ENCODE measurements around the gene NMU.
A peak's percentile ranks its signal among the peaks of the same experiment; 100 is the strongest.

The NMU gene

DNA sequence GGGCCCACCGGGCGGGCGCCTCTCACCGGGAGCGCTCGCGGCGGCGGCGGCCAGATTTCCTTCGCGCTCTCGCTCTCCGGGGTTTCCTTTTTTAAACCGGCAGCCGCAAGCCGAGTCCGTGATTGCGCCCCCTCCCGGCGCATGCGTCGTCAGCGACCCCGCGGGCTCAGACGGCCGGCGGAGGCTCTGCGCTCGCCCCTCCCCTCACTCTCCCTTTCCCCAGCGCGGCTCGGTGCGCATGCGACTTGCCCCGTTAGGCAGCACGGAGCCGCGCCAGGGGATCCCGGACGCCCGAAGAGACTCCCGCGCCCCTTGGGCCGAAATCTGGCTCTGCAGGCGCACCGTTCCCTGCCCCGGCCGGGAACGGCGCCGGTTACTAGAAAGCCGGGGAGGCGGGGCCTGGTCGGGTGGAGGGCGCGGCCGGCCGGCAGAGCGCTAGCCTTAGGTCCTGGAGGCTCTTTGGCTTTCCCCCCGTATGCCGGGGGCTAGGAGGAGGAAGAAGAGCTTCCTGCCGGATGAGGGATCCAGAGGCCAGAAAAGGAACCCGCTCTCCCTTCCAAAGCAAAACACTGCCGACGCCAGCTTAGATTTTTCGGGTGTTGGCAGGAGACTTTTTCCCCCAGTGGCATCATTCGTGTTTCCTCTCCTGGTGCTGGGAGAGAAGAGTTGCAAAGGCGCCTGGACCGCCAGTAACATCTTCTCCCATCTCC, 89.2 kb downstream of the NMU start, which contains the start of gene CLOCK:
Gene CLOCK (minus strand): TSS at position 154 of the 710 bp plus-strand sequence. CDS start 64,124 bp downstream, outside the sequence.
- Histone ChIP-seq H3K4me2 (ENCODE audit: low read depth, low read length) (peak within 1 kb of the TSS; percentile 91), H3K4me1 (ENCODE audit: low read length) (peaks cover 9% of the 10 kb centered on the region), H3K27ac (ENCODE audit: low read length) (peak within 1 kb of the TSS; percentile 86), H3K9ac (ENCODE audit: low read length) (peak within 1 kb of the TSS; percentile 78), H3K27me3 (replicated peaks; ENCODE audit: insufficient read depth, low read length) (no peaks in the 10 kb centered on the region), H3K36me3 (replicated peaks; ENCODE audit: insufficient read depth, low read length) (no peaks in the 10 kb centered on the region), H3K4me3 (ENCODE audit: low read length) (peak within 1 kb of the TSS; percentile 74), H3F3A (ENCODE audit: insufficient read depth, low read length) (peaks cover 23% of the 10 kb centered on the region), H2AFZ (ENCODE audit: low read length) (peak within 1 kb of the TSS; percentile 90), H4K20me1 (ENCODE audit: insufficient read depth, low read length) (no peaks in the 10 kb centered on the region), H3K9me2 (replicated peaks; ENCODE audit: insufficient read depth, low read length) (no peaks in the 10 kb centered on the region), H3K79me2 (ENCODE audit: low read length) (peaks cover 34% of the 10 kb centered on the region), H3K9me3 (replicated peaks; ENCODE audit: insufficient read depth, low read length) (no peaks in the 10 kb centered on the region)
- peak; percentile 87 for DNase-seq
- TF ChIP-seq CTCF (IDR thresholded peaks at IDR 0.05; ENCODE audit: low read length) (peak; percentile 38), EZH2phosphoT487 (IDR thresholded peaks at IDR 0.05; ENCODE audit: low read length) (no peak)

DNA sequence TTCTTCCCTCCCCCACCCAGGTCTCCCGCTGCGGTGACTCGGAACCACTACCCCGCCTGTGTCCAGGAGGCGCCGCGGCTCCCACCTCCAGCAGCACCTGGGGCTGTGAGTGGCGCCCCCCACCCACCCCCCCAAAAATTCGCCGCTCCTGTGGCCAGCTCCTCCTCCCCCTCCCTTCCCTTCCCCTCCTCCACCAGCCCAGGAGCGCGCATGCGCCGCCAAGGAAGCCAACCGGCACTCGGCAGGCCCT, 89.7 kb downstream of the NMU start:
- peaks cover 9% of the 10 kb centered on the region for H3K4me1 ChIP-seq (ENCODE audit: low read length)
- TF ChIP-seq CTCF (IDR thresholded peaks at IDR 0.05; ENCODE audit: low read length) = no peak
- no peak for TF ChIP-seq EZH2 (optimal IDR thresholded peaks at IDR 0.05; ENCODE audit: low read depth, low read length)
- no peak for TF ChIP-seq EZH2phosphoT487 (IDR thresholded peaks at IDR 0.05; ENCODE audit: low read length)
- H3K36me3 ChIP-seq (replicated peaks; ENCODE audit: insufficient read depth, low read length) = no peaks in the 10 kb centered on the region
- no peak for DNase-seq
- H3K27me3 ChIP-seq (replicated peaks; ENCODE audit: insufficient read depth, low read length) = no peaks in the 10 kb centered on the region
- peak overlapping the region; percentile 90 for H2AFZ ChIP-seq (ENCODE audit: low read length)
- peak overlapping the region; percentile 86; the same call in 1 of the 2 replicates for H3K27ac ChIP-seq (ENCODE audit: low read length)
- H3K9me2 ChIP-seq (replicated peaks; ENCODE audit: insufficient read depth, low read length) = no peaks in the 10 kb centered on the region
- H3K9ac ChIP-seq (ENCODE audit: low read length) = peak overlapping the region; percentile 78
- peaks cover 23% of the 10 kb centered on the region for H3F3A ChIP-seq (ENCODE audit: insufficient read depth, low read length)
- peak overlapping the region; percentile 74 for H3K4me3 ChIP-seq (ENCODE audit: low read length)
- peak overlapping the region; percentile 91; the same call in 1 of the 2 replicates for H3K4me2 ChIP-seq (ENCODE audit: low read depth, low read length)
- H4K20me1 ChIP-seq (ENCODE audit: insufficient read depth, low read length) = no peaks in the 10 kb centered on the region
- no peaks in the 10 kb centered on the region for H3K9me3 ChIP-seq (replicated peaks; ENCODE audit: insufficient read depth, low read length)
- H3K79me2 ChIP-seq (ENCODE audit: low read length) = peaks cover 39% of the 10 kb centered on the region

DNA sequence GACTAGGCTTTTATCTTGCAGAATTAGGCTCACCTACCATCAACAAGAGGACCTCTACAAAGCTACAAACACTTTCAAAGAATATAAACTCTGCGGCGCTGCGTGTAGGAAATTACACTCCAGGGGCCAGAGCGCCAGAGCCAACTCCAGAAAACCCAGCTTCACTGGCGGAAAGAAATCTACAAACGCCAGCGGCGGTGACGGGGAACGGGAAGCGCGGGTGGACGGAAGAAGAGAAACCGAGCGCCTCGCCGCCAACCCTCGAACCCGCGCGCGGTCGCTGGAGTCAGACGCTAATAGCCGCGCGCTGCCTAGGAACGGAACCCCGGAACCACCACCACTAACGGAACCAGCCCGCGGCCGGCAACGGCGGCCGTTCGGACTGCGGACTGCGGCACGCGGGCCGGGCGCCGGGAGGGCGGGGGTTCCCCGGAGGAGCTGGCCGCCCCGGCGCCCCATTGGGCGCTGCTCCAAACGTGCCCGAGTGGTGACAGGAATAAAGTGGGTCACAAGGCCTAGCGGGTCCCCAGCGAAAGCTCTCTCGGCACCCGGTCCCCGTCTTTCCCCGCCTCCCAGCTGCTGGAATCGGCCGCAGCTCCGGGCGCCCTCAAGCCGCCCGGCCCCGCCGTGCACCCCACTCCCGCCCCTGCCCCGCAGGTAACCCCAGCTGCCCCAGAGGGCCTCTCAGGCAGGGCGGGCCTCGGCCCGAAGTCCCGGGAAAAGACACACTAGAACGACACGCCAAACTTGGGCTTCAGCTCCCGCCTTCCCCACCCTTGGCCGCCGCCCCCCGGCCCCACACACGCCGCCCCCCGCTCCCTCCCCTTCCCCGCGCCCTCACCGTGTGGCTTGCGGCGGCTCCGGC, 90.2 kb downstream of the NMU start:
- no peaks in the 10 kb centered on the region for H3K9me2 ChIP-seq (replicated peaks; ENCODE audit: insufficient read depth, low read length)
- no peak for TF ChIP-seq EZH2 (optimal IDR thresholded peaks at IDR 0.05; ENCODE audit: low read depth, low read length)
- TF ChIP-seq CTCF (IDR thresholded peaks at IDR 0.05; ENCODE audit: low read length) = no peak
- no peak for TF ChIP-seq EZH2phosphoT487 (IDR thresholded peaks at IDR 0.05; ENCODE audit: low read length)
- peak overlapping the region; percentile 69 for H3K9ac ChIP-seq (ENCODE audit: low read length)
- peaks cover 9% of the 10 kb centered on the region for H3K4me1 ChIP-seq (ENCODE audit: low read length)
- peak overlapping the region; percentile 36 for H2AFZ ChIP-seq (ENCODE audit: low read length)
- no peaks in the 10 kb centered on the region for H4K20me1 ChIP-seq (ENCODE audit: insufficient read depth, low read length)
- H3K36me3 ChIP-seq (replicated peaks; ENCODE audit: insufficient read depth, low read length) = no peaks in the 10 kb centered on the region
- peak overlapping the region; percentile 86 for H3K27ac ChIP-seq (ENCODE audit: low read length)
- peak; percentile 76 for DNase-seq
- H3K4me2 ChIP-seq (ENCODE audit: low read depth, low read length) = peak overlapping the region; percentile 70; the same call in 1 of the 2 replicates
- H3K27me3 ChIP-seq (replicated peaks; ENCODE audit: insufficient read depth, low read length) = no peaks in the 10 kb centered on the region
- H3K9me3 ChIP-seq (replicated peaks; ENCODE audit: insufficient read depth, low read length) = no peaks in the 10 kb centered on the region
- H3F3A ChIP-seq (ENCODE audit: insufficient read depth, low read length) = peaks cover 23% of the 10 kb centered on the region
- H3K4me3 ChIP-seq (ENCODE audit: low read length) = peak overlapping the region; percentile 74
- H3K79me2 ChIP-seq (ENCODE audit: low read length) = peaks cover 41% of the 10 kb centered on the region

Measured in MM.1S (cell line).